CD4-positive, alpha-beta T cell treated with Interleukin-4 for 4 hours (primary cell): ENCODE data around the gene CLCN4.

Experiments
- DNase-seq: peaks from one replicate; pipeline ENCODE4 v3.0.0-alpha.2; 2020

The CLCN4 gene

GRCh38 chrX:10169175-10169574 lies 12.4 kb downstream of the CLCN4 start:
- DNase-seq, result no peak

- no peak for DNase-seq
Measured at GRCh38 chrX:10171249-10171648, 14.5 kb downstream of the CLCN4 start.

GRCh38 chrX:10172877-10173276 lies 16.1 kb downstream of the CLCN4 start:
- DNase-seq, result no peak

GRCh38 chrX:10173331-10173900 lies 16.6 kb downstream of the CLCN4 start:
- DNase-seq, result no peak

DNA sequence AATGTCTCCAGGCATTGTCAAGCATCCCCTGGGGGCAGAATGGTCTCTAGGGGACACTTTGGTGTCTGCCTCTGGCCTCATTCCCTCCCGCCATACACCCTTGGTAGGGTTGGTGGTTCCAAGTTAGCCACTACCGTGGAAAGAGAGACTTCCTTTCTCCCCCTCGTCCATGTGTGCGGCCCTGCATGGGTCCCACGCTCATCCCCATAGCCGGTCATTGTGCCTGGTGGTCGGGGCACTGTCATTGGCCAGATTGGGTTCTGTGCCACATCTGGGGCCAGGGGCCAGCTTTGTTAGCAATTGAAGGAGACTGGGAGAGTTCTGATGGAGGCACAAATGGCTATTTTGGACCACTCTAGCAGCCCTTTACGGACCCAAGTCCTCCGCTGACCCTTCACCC lies 17.3 kb downstream of the CLCN4 start:
- DNase-seq, result no peak

DNA sequence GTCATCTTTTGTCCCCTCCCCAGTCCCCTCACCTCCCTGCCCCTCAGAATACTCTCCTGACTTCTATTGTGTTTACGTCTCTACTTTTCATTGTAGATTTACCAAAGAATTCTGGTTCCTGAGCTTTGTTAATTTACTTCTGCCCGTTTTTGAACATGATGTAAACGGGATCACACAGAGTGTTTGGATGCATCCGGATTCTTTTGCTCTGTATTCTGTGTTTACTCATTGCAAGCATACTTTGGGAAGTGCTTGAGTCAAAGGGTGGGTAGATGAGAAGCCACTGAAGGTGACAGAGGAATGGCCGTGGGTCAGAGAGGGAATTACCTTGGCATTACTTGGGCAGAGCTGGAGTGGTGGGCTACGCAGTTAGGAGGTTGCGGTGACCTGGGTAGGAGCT lies 18.0 kb downstream of the CLCN4 start:
- no peak for DNase-seq

DNA sequence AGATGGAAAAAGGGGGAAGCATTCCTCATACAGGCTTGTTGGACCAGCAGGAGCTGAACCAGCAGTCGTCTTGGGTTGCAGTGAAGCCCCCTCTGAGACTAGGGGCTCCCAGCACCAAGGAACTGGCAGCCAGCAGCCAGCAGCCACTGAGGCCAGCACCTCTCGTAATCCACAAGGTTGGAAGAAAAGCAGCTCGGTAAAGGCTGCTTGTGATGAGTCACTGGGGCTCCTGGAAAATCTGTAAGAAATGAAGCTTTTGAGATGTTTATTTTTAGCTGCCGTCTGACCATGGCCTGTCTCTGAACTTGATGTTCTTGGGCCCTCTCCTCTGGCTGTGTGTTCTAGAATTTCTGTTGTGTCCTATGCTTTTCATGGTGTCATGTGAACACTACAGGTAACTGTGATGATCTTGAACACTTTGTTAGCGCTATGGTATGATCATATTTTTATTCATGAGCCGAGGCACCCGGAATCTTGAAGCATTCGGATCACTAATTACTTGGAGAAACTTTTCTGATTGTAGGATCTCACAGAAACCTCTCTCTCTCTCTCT lies 18.6 kb downstream of the CLCN4 start:
- DNase-seq, result no peak

DNA sequence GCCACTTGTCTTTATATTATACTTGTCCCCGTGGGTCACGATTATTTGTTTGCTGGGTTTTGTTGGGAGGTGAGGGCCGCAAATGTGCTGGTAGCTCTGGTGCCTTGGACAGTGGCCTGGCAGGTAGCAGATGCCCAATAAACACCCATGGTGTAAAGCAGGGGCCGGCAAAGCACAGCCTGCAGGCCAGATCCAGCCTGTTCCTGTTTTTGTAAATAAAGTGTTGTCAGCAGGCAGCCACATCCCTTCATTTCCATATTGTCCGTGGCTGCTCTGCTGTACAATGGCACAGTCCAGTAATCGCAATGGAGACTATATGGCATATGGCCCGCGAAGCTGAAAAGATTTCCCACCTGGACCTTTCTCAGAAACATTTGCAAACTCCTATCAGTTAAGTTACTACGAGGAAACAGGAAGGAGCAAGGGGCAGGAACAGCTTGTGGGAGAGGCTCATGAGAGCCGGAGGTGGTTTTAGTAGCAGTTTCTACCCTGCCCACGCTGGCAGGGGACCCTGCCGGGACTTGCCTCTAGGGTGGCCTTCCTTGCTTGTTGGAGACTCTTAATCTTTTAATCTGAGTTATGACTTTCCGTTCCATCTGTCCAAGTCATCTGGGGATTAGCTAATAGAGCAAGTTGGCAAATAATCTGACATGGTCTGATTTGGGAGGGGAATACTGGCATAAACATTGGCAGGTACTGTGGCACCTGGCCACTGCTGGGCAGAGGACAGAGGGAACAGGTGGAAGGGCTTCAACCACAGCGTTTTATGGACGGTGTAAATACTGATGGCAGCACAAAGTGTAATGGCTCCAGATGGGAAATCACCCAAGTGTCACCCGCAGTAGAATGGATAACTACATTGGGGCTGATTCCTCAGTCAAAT lies 19.6 kb downstream of the CLCN4 start:
- no peak for DNase-seq

GRCh38 chrX:10177004-10177396 lies 20.2 kb downstream of the CLCN4 start:
- no peak for DNase-seq

DNA sequence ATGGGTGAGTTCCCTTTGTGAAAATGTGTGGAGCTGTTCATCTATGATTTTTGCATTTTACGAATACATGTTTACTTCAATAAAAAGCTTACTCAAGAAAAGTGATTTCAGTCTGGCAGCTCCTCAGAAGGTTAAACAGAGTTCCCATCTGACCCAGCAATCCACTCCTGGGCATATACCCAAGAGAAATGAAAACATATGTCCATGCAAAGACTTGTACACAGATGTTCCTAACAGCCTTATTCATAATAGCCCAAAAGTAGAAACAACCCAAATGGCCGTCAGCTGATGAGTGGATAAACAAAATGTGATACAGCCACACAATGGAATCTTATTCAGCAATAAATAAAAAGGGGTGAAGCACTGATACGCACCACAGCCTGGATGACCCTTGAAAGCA lies 20.8 kb downstream of the CLCN4 start:
- DNase-seq, result no peak

GRCh38 chrX:10178866-10179463 lies 22.2 kb downstream of the CLCN4 start:
- no peak for DNase-seq

- no peak for DNase-seq
Measured at GRCh38 chrX:10183760-10184159, 27.0 kb downstream of the CLCN4 start.

- no peak for DNase-seq
Measured at GRCh38 chrX:10184411-10184810, 27.6 kb downstream of the CLCN4 start.

DNA sequence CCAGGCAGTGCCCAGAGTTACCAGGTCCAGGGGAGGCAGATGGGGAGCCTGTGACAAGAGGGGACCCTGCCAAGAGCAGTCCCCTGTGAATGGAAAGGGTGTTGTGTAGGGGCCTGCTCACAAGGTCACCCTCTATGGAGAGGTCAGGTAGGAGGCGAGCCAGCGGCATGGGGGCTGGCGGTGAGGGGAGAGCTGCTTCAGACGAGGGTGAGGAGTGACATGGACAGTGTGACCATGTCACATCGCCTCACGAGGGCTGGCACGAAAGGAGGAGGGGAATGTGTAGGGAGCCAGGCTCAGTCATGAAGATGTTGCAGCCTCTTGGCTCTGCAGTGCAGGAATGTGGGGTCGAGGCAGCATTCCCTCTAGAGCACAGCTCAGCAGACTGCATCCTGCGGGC lies 29.6 kb downstream of the CLCN4 start:
- DNase-seq, result no peak

DNA sequence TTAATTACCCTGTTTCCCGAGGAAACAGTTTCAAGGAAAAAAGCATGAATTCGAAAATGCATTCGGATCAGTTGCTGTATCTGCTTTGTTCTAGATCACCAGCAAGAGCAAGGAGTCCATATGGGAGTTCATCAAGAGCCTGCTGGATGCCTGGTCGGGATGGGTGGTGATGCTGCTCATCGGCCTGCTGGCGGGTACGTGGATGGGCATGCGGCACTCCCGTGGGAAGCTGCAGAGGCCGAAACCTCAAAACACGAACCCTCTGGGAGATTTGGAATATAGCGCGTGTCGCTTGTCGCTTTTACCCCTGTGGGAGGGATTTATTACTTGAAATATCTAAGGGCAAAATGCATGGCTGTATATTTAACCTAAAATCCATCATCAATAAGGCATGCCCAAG lies 30.6 kb downstream of the CLCN4 start:
- no peak for DNase-seq

GRCh38 chrX:10189317-10190268 lies 32.8 kb downstream of the CLCN4 start:
- peak; percentile 58 for DNase-seq

DNA sequence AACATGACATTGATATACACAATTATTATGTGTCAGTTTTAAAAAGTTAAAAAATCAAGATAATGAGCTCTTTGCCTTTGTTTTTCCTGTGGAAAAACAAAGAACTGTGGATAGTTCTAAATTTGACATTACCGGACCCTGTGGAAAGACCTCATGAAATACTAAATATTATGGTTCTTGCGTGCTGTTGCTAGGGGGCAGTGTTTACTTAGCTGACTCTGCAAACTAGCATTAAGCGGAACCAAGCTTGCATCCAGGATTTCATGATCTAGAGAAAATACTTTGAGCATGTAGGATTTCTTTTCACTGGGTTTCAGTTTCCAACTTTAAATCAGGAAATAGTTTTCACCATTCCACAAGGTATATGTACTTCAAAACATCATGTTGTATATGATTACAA lies 33.6 kb downstream of the CLCN4 start:
- DNase-seq, result no peak

DNA sequence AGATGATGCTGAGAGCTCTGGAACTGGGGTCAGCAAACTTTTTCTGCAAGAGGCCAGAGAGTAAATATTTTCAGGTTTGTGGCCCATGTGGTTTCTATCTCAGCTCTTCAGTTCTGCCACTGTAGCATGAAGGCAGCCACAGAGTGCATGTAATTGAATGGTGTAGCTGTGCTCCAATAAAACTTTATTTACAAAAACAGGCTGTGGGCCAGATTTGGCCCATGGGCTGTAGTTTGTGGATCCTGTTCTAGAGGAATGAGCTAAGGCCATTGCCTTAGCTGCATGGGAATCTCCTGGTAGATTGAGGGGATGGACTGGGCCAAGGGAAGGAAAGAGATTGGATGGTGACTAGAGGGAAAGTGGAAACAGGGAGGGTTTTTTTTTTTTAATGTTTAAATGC lies 36.8 kb downstream of the CLCN4 start:
- no peak for DNase-seq

DNA sequence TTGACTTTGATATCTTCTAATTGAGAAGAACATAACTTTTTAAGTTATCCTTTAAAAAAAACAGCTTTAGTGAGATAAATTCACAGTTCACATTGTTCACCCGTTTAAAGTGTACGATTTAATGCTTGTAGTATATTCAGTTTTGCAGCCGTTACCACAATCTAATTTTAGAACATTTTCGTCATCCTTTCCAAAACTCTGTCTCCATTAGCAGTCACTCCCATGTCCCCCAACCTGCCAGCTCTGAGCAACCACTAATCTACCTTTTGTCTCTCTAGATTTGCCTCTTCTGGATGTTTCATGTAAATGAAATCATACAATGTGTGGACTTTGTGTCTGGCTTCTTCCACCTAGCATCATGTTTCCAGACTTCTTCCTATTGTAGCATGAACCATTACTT lies 38.6 kb downstream of the CLCN4 start:
- DNase-seq, result no peak

DNA sequence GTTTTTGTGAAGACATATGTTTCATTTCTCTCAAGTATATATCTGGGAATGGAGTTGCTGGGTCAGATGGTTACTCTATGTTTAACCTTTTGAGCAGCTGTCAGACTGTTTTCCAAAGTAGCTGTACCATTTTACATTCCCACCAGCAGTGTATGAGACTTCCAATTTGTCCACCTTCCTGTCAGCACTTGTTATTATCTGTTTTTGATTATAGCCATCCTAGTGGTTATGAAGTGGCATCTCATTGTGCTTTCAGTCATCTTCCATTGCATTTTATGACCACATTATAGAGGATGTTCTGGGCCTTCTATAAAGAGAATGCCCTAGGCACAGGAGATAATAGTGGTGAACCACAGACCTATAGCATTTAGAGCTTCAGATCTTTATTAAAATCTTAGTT lies 39.2 kb downstream of the CLCN4 start:
- no peak for DNase-seq

DNA sequence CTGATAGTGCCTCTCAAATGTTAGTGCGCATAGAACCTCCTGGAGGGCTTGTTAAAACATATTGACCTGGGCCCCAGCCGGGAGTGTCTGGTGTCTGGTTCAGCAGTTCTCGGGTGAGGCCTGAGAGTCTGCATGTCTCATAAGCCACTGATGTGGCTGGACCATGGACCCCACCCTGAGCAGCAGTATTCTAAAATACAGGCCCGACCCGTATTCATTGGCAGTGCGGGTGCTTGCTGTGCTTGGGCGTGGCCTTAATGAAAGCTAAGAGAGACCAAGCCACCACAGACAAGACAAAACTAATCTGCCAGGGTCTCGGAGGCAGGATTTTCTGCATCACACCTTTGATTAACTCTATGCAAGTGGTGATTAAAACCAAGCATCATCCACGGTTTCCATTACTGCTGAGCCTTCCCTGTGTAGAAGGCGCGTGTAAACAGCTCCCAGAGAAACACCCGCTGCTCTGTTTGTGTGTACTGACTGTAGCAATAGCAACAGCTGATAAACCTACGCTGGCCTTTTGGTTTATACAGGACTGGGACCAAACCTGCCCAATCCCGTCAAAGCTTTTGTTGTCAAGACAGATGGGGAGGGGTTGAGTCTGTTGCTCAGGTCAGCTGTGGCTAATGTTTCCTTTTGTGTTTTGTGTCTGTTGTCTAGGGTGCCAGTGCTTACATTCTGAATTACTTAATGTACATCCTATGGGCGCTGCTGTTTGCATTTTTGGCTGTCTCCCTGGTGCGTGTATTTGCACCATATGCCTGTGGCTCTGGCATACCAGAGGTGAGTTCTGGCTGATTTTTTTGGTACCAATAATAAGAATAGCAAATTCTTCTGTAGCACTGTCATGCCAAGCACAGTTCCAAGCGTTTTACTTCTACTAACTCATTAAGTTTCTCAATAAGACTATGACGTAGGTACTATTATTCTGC lies 40.8 kb downstream of the CLCN4 start:
- no peak for DNase-seq

GRCh38 chrX:10198254-10198653 lies 41.5 kb downstream of the CLCN4 start:
- no peak for DNase-seq
